Neuron (in vitro differentiated cells): ENCODE data around the gene TSPAN4.

ENCODE experiments used
- H2AFZ ChIP-seq: one replicate; pipeline ENCODE4 v1.6.1; 2013; ENCODE audit warnings: low read depth, mild to moderate bottlenecking, inconsistent platforms, low read length, moderate library complexity
- H3K27me3 ChIP-seq: one replicate; pipeline ENCODE4 v1.6.1; 2013; ENCODE audit warnings: low read length; ENCODE audit not compliant: insufficient read depth
- H3K36me3 ChIP-seq: one replicate; pipeline ENCODE4 v1.6.1; 2013; ENCODE audit warnings: low read length; ENCODE audit not compliant: insufficient read depth
- H3K4me1 ChIP-seq: one replicate; pipeline ENCODE4 v1.6.1; 2013; ENCODE audit warnings: low read length; ENCODE audit not compliant: insufficient read depth
- H3K4me3 ChIP-seq: 2 replicates; pipeline ENCODE4 v1.5.1; 2013; ENCODE audit warnings: mild to moderate bottlenecking, low read length, moderate library complexity
- H3K9me3 ChIP-seq: one replicate; pipeline ENCODE4 v1.6.1; 2013; ENCODE audit warnings: low read length

Gene TSPAN4

DNA sequence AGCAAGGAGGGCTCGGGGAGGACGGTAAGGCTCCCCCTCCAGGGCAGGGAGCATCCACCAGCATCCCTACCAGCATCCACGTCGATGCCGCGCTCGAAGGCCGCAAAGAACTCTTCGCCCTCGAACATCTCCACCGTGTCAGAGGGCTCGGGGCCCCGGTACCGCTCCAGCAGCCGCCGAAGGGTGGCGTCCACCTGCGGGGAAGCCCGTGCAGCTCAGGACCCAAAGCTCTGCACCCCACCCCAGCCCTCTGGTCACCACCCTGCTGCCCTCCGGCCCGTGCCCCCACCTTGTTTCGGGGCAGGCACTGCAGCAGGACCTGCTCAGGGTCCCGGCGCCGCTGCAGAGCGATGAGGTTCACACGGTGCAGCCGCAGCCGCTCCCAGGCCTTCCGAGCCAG lies 42.2 kb upstream of the TSPAN4 start:
- Histone ChIP-seq H3K4me3 (no peak overlapping the region), H3K36me3 (peaks cover 35% of the 10 kb centered on the region), H3K27me3 (no peaks in the 10 kb centered on the region), H3K9me3 (no peaks in the 10 kb centered on the region), H2AFZ (no peak overlapping the region), H3K4me1 (peaks cover 36% of the 10 kb centered on the region)

DNA sequence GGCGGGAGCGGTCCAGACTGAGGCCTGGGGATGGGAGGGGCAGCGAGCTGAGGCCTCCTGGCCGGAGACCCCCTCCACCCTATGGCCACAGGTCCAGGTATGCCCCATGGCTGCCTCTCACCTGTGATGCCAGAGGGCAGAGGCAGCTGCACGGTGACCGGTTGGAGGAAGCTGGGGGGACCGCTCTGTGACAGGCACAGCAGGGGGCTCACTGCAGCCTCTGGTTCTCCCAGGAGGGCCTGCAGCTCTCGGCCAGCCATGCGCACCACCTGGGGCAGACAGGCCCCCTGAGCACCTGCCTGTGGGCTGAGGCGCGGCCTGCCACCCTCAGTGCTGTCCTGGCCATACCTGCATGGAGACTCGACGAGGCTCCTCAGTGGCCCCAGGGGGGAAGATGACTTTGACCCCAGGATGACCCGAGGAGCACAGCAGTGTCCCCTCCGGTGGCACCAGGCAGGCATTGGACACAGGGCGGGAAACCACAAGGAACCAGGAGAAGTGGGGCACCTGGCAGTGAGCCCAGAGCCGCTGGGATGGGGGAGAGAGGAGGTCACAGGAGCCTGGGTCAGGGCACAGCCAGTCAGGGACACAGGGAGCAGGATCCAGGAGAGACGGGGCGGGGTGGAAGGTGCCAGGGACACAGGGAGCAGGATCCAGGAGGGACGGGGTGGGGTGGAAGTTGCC lies 41.4 kb upstream of the TSPAN4 start:
- Histone ChIP-seq H3K27me3 (no peaks in the 10 kb centered on the region), H3K36me3 (peaks cover 35% of the 10 kb centered on the region), H3K9me3 (no peaks in the 10 kb centered on the region)

DNA sequence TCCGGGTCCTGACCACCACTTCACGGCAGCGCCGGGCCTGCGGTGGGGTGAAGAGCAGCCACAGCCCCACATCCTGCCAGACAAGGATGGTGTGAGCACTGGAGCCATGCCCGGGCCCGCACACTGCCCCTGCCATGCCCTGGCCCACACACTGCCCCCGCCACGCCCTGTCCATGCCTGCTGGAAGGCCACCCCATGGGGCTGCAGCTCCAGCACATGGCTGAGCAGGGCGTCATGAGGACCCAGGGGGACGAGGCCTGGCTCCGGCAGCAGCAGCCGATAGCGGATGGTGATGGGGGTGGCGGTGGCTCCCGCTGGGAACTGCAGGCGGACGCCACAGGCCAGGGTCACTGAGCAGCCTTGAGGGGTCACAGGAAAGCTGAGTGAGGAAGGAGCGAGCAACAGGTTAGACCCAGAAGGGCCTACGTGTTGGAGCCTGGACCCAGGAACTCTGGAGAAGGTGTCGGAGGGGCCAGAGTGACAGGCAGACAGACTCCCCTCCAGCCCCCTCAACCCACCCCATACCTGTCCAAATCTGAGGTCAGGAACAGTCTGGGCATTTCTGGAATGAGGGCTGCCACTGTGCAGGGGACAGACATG lies 40.5 kb upstream of the TSPAN4 start:
- Histone ChIP-seq H3K4me3 (no peak overlapping the region), H3K4me1 (peaks cover 23% of the 10 kb centered on the region), H2AFZ (no peak overlapping the region), H3K9me3 (no peaks in the 10 kb centered on the region), H3K27me3 (no peaks in the 10 kb centered on the region), H3K36me3 (peaks cover 35% of the 10 kb centered on the region)

More for the DNA sequence above, 41.4 kb upstream of the TSPAN4 start:
- no peak overlapping the region for H3K4me3 ChIP-seq
- no peak overlapping the region for H2AFZ ChIP-seq
- peaks cover 31% of the 10 kb centered on the region for H3K4me1 ChIP-seq

DNA sequence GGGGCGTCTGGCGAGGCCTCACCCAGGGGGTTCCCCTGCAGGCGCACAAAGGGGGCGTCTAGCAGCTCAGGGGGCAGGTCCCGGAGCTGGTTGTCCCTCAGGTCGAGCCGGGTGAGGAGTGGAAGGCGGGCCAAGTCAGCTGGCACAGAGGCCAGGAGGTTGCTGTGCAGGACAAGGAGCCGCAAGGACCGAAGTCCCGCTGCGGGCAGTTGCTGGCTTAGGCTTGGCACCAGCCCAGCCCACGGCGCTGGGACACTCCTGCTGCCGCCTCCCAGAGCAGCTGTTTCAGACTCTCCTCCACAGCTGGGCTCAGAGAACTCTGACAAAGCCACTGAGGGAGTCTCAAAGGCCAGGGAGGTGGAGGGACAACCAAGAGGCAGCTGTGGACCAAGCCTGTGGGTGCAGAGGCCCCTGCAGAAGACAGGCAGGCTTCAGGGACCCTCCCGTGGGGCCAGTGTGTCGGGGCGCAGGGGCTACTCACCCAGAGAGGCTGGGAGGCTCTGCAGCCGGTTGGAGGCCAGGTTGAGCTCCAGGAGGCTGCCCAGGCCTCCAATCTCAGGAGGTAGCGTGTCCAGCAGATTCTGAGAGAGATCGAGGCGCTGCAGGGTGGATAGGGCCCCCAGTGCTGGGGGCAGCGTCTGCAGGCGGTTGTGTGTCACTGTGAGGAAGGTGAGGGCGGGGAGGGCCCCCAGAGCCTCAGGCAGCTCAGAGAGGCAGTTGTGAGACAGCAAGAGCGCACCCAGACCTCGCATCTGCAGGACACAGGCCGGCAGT lies 39.8 kb upstream of the TSPAN4 start:
- Histone ChIP-seq H3K4me3 (no peak overlapping the region), H3K4me1 (peaks cover 23% of the 10 kb centered on the region), H3K27me3 (no peaks in the 10 kb centered on the region), H3K36me3 (peaks cover 35% of the 10 kb centered on the region), H3K9me3 (no peaks in the 10 kb centered on the region), H2AFZ (no peak overlapping the region)

DNA sequence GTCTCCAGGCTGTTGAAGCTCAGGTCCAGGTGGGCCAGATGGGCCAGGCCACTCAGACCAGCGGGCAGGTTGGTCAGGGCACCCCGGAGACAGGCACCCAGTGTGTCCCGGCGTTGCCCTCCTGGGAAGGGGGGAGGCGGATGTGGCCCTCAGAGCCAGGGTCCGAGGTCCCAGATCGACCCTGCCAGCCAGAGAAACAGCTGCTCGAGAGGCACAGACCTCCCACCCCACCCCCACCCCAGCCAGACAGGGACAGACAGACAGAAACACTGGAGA lies 39.2 kb upstream of the TSPAN4 start:
- peaks cover 35% of the 10 kb centered on the region for H3K36me3 ChIP-seq
- H3K4me1 ChIP-seq, result peaks cover 25% of the 10 kb centered on the region
- no peaks in the 10 kb centered on the region for H3K9me3 ChIP-seq
- H2AFZ ChIP-seq, result no peak overlapping the region
- no peak overlapping the region for H3K4me3 ChIP-seq
- H3K27me3 ChIP-seq, result no peaks in the 10 kb centered on the region

DNA sequence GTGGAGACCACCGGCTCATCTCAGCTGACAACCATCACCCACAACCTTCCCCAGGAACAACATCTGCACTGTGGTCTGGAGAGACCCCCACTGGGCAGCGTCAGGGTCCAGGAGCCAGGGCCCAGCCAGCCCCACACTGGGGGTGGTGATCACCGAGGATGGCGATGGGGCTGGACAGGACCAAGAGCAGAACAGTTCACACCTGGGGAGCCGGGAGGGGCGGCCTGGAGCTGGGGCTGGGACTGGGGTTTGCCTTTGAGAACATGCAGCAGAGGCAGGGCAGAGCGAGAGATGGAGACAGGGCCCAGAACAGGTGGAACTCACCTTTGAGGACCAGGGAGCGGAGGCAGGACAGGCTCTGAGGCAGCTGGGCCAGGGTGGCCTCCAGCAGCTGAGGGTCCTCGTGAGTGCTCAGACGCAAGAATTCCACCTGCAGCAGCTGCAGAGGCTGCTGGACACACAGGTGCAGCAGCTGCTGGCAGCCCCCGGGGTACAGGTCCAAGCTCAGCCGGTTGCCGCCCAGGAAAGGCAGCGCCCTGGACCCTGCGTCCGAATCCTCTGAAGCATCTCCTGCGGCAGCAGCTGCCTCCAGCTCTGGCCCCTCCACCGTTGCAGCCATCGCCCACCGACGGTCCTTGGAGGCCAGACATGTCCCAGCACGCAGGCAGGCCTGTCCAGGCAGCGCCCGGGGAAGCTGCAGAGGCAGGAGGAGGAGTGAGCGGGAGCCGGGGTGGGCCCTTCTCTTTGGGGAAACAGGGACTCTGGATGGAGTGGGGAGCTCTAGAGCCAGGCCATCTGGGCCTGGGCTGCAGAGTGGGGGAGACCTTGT lies 38.7 kb upstream of the TSPAN4 start:
- Histone ChIP-seq H3K27me3 (no peaks in the 10 kb centered on the region), H3K36me3 (peaks cover 33% of the 10 kb centered on the region), H3K4me1 (peaks cover 29% of the 10 kb centered on the region), H3K9me3 (no peaks in the 10 kb centered on the region), H2AFZ (no peak overlapping the region), H3K4me3 (peak overlapping the region; percentile 54)

DNA sequence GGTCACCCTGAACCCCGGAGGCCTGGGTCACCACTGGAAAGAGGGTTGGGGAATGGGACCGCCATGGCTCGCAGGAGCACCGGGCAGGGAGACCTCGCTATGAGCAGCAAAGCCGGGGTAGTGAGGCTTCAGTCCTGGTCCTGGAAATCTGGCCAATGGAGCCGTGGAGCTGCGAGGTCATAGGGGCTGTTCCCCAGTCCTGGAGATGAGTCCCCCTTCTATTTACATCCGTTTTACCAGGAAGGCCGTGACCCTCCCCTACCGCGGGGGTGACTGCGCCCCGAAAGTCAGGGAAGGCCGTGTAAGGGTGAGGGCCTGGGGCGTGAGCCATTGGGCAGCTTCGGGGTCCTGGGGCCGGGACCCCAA lies 38.1 kb upstream of the TSPAN4 start:
- no peaks in the 10 kb centered on the region for H3K9me3 ChIP-seq
- no peaks in the 10 kb centered on the region for H3K27me3 ChIP-seq
- peaks cover 29% of the 10 kb centered on the region for H3K4me1 ChIP-seq

DNA sequence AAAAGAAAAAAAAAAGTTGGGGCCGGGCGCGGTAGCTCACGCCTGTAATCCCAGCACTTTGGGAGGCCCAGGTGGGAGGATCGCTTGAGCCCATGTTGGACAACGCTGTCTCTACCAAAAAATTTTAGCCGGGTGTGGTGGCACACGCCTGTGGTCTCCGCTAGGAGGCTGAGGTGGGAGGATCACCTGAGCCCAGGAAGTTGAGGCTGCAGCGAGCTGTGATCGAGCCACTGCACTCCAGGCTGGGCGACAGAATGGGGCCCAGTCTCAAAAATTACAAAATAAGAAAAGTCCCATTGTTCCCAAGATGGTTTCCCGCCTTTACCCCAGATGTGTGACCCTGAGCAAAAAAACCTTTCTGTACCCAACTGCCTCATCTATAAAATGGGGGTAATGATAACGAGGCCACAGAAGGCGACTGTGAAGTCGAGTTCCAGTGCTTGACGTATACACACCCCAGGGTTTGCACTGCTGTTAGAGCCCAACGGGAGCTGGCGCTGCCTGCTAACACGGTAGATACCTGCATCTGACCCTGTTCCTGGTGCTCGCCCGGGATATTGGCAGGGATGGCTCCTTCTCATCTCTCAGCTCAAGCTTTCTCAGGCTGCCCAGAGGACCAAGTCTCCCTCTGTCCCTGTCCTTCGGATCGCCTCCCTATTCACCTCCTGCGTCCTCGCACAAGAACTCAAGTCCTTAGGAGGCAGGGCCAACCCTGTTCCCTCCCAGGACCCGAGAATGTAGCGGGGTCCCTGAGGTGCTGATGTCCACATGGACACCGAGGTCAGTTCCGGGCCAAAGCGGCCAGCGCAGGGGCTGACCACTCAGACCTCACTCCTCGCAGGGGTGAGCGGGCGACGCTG lies 34.0 kb upstream of the TSPAN4 start:
- H3K9me3 ChIP-seq, result no peaks in the 10 kb centered on the region
- peaks cover 23% of the 10 kb centered on the region for H3K36me3 ChIP-seq
- H2AFZ ChIP-seq, result peak overlapping the region; percentile 76
- H3K4me1 ChIP-seq, result peaks cover 37% of the 10 kb centered on the region
- H3K27me3 ChIP-seq, result no peaks in the 10 kb centered on the region
- peak overlapping the region; percentile 87 for H3K4me3 ChIP-seq

More for the DNA sequence above, 38.1 kb upstream of the TSPAN4 start:
- Histone ChIP-seq H3K36me3 (peaks cover 29% of the 10 kb centered on the region), H2AFZ (peak overlapping the region; percentile 27), H3K4me3 (peak overlapping the region; percentile 54)

DNA sequence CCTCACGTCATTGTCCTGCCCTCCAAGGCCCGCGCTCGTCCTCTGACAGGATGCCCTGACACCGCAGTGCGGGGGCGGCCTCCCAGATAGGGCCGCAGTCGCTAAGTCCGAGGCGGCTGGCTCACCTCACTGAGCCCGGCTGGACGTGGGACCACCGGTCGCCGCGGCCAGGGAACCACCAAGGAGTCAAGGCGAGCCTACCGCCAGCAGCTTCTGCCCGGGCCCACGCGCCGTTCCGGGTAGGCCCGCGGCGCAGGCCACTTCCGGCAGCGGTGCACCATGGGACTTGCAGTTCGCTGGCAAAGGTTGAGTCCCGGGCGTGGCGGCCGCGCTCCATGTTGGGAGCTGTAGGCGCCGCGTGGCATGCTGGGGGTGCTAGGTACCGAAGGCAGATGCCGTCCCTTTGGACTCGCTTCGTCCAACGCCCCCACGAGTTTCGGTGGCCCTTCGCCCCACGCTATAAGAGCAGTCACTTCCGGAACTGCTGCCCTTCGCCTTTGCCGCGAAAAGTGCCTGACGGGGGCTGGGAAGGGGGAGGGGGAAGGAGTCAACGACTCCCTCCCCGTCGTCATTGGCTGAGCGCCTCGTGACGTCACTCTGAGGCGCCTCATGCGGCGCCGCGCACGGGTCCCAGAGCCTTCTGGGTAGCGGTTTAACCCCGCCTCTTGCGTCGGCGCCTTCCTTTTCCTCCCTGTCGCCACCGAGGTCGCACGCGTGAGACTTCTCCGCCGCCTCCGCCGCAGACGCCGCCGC lies 33.2 kb upstream of the TSPAN4 start, which contains the start of gene RPLP2:
TSS of gene RPLP2 (plus strand) at position 681 of the 753 bp plus-strand sequence. CDS start 268 bp downstream, outside the sequence.
- H2AFZ ChIP-seq, result peak within 1 kb of the TSS; percentile 76
- H3K4me1 ChIP-seq, result peaks cover 29% of the 10 kb centered on the region
- H3K4me3 ChIP-seq, result peak within 1 kb of the TSS; percentile 87
- peaks cover 26% of the 10 kb centered on the region for H3K36me3 ChIP-seq
- H3K9me3 ChIP-seq, result no peaks in the 10 kb centered on the region
- H3K27me3 ChIP-seq, result no peaks in the 10 kb centered on the region

DNA sequence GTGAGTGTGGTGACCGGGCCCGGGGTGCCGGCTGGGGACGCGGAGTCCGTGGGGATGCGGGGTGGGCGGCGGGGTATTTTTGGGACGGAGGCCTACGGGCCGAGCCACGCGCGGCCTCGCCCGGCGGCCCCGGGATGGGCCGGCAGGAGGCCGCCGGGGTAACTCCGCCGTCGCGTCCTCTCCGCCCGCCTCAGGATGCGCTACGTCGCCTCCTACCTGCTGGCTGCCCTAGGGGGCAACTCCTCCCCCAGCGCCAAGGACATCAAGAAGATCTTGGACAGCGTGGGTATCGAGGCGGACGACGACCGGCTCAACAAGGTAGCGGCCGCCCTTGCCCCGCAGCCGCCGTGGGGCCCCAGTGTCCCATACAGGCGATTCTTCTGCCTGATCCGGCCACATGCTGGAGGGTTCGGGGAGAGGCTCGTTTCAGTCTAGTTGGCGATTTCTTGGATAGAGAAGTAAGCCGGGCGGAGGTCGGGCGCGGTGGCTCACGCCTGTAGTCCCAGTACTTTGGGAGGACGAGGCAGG lies 32.5 kb upstream of the TSPAN4 start:
- peaks cover 26% of the 10 kb centered on the region for H3K36me3 ChIP-seq
- no peaks in the 10 kb centered on the region for H3K9me3 ChIP-seq
- peak overlapping the region; percentile 76 for H2AFZ ChIP-seq
- H3K4me3 ChIP-seq, result peak overlapping the region; percentile 87
- peaks cover 24% of the 10 kb centered on the region for H3K4me1 ChIP-seq
- no peaks in the 10 kb centered on the region for H3K27me3 ChIP-seq

DNA sequence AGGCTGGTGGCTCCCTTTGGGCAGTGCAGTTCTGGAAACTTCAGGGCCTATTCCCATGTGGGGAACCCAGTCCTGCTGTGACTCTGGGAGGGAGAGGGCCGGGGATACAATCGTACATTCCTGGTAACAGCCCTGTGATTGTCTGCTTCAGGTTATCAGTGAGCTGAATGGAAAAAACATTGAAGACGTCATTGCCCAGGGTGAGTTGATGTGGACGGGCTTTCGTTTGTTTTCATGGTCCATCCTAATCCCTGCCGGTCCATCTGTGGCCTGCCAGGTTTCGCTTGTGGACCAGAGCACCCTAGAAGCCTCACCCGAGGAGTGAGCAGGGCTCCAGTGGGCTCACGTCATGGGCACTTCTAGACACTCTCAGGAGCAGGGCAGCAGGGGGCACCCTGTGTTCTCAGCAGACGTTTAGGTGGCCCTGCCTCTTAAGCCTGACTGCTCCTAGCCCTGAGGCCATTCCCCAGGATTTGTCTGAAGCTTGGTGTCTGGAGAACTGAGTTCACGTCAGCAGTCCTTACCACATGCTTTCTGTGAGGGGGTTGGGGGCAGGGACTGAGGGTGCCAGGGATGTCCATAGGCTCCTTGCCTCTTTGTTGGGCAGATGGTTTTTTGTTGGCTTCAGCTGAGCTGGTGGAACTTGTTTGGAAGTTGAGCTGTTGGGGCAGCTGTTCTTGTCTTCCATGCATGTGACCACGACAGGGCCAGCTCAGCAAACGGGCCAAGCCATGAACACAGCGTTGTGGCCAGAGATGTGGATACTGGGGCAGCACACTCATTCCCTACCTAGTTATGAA lies 31.0 kb upstream of the TSPAN4 start:
- no peak overlapping the region for H3K4me3 ChIP-seq
- peaks cover 26% of the 10 kb centered on the region for H3K36me3 ChIP-seq
- peaks cover 20% of the 10 kb centered on the region for H3K4me1 ChIP-seq
- no peak overlapping the region for H2AFZ ChIP-seq
- no peaks in the 10 kb centered on the region for H3K27me3 ChIP-seq
- H3K9me3 ChIP-seq, result no peaks in the 10 kb centered on the region
